ENCODE data around the gene MTERF2. TPM values are rescaled to one million over a fixed set of nuclear protein-coding genes. Genes with fewer than 3 reads are reported as not detected.

The MTERF2 gene
- total and polyA plus RNA-seq, 4 donors, result 4.8 to 41.4 (median 14.1) TPM

- Histone ChIP-seq H3K9ac (ENCODE audit: insufficient read depth in 1 of 2, low read length in 2 of 2) (no peak overlapping the region), H3K4me3 (no peak overlapping the region), H3K4me1 (ENCODE audit: control insufficient read depth in 5 of 5, insufficient read depth in 5 of 5, low read length in 5 of 5) (peaks cover 7 to 43% (median 12%) of the 10 kb centered on the region in 5 donors), H3K27ac (ENCODE audit: low read depth in 1 of 2, low read length in 1 of 2) (no peak overlapping the region), H3K9me3 (ENCODE audit: control insufficient read depth in 4 of 4, insufficient read depth in 3 of 4, low read length in 3 of 4) (no peaks in the 10 kb centered on the region), H3K36me3 (ENCODE audit: control insufficient read depth in 4 of 4, insufficient read depth in 4 of 4, low read length in 4 of 4) (peaks cover 0 to 24% (median 4%) of the 10 kb centered on the region in 4 donors), H3K27me3 (ENCODE audit: control insufficient read depth in 3 of 3, insufficient read depth in 3 of 3, low read length in 2 of 3) (no peaks in the 10 kb centered on the region)
- WGBS, 2 donors, result 94 to 98% methylated on average over 6 of the region's 6 CpGs
- DNase-seq (no peak), ATAC-seq (ENCODE audit: insufficient read depth, low FRiP score) (no peak)
- TF ChIP-seq, protein P1, sequence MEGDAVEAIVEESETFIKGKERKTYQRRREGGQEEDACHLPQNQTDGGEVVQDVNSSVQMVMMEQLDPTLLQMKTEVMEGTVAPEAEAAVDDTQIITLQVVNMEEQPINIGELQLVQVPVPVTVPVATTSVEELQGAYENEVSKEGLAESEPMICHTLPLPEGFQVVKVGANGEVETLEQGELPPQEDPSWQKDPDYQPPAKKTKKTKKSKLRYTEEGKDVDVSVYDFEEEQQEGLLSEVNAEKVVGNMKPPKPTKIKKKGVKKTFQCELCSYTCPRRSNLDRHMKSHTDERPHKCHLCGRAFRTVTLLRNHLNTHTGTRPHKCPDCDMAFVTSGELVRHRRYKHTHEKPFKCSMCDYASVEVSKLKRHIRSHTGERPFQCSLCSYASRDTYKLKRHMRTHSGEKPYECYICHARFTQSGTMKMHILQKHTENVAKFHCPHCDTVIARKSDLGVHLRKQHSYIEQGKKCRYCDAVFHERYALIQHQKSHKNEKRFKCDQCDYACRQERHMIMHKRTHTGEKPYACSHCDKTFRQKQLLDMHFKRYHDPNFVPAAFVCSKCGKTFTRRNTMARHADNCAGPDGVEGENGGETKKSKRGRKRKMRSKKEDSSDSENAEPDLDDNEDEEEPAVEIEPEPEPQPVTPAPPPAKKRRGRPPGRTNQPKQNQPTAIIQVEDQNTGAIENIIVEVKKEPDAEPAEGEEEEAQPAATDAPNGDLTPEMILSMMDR (IDR thresholded peaks at IDR 0.05; ENCODE audit: control extremely low read depth, extremely low read depth), result no peak
Observed at GRCh38 chr12:106984588-106985137, 2.3 kb downstream of the MTERF2 start.

- H3K4me3 ChIP-seq, result no peak overlapping the region
- H3K27me3 ChIP-seq (ENCODE audit: control insufficient read depth in 3 of 3, insufficient read depth in 3 of 3, low read length in 2 of 3), result no peaks in the 10 kb centered on the region
- peaks cover 7 to 41% (median 20%) of the 10 kb centered on the region in 5 donors for H3K4me1 ChIP-seq (ENCODE audit: control insufficient read depth in 5 of 5, insufficient read depth in 5 of 5, low read length in 5 of 5)
- ATAC-seq (ENCODE audit: insufficient read depth, low FRiP score), result no peak
- peak overlapping the region in 1 of 2 donors; percentile 75 for H3K9ac ChIP-seq (ENCODE audit: insufficient read depth in 1 of 2, low read length in 2 of 2)
- TF ChIP-seq, protein P1 (IDR thresholded peaks at IDR 0.05; ENCODE audit: control extremely low read depth, extremely low read depth), result no peak
- H3K27ac ChIP-seq (ENCODE audit: low read depth in 1 of 2, low read length in 1 of 2), result no peak overlapping the region
- no peaks in the 10 kb centered on the region for H3K9me3 ChIP-seq (ENCODE audit: control insufficient read depth in 4 of 4, insufficient read depth in 3 of 4, low read length in 3 of 4)
- 83 to 96% methylated on average over 1 of the region's 1 CpG for WGBS, 2 donors
- peaks cover 0 to 24% (median 4%) of the 10 kb centered on the region in 4 donors for H3K36me3 ChIP-seq (ENCODE audit: control insufficient read depth in 4 of 4, insufficient read depth in 4 of 4, low read length in 4 of 4)
- DNase-seq, result no peak
Observed at GRCh38 chr12:106982229-106982628, 4.7 kb downstream of the MTERF2 start.

DNA sequence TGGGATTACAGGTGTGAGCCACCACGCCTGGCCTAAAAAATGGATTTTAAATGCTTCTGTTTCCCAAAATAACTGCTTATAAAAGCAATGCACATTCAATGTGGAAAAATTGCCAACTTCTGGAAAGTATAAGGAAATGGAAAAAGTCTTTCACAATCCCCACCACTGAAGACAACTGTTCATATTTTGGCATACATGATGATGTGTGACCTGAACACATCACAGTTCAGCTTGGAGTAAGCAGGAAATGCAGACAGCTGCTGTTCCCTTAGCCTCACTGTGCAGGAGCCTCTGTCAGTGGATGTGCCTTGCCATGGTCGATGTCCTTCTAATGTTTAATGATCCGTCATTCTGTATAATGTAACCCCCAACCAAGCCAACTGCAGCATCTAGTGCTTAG lies 5.2 kb downstream of the MTERF2 start:
- Histone ChIP-seq H3K4me1 (ENCODE audit: control insufficient read depth in 5 of 5, insufficient read depth in 5 of 5, low read length in 5 of 5) (peaks cover 7 to 41% (median 20%) of the 10 kb centered on the region in 5 donors), H3K9ac (ENCODE audit: insufficient read depth in 1 of 2, low read length in 2 of 2) (peak overlapping the region in 1 of 2 donors; percentile 75), H3K36me3 (ENCODE audit: control insufficient read depth in 4 of 4, insufficient read depth in 4 of 4, low read length in 4 of 4) (peaks cover 0 to 24% (median 4%) of the 10 kb centered on the region in 4 donors), H3K9me3 (ENCODE audit: control insufficient read depth in 4 of 4, insufficient read depth in 3 of 4, low read length in 3 of 4) (no peaks in the 10 kb centered on the region), H3K4me3 (no peak overlapping the region), H3K27ac (ENCODE audit: low read depth in 1 of 2, low read length in 1 of 2) (no peak overlapping the region), H3K27me3 (ENCODE audit: control insufficient read depth in 3 of 3, insufficient read depth in 3 of 3, low read length in 2 of 3) (no peaks in the 10 kb centered on the region)
- ATAC-seq (ENCODE audit: insufficient read depth, low FRiP score), result no peak
- peak; percentile 74 to 97 (median 93) for DNase-seq
- TF ChIP-seq, protein P1 (IDR thresholded peaks at IDR 0.05; ENCODE audit: control extremely low read depth, extremely low read depth), result no peak
- 80 to 87% methylated on average over 3 of the region's 3 CpGs for WGBS, 2 donors

DNA sequence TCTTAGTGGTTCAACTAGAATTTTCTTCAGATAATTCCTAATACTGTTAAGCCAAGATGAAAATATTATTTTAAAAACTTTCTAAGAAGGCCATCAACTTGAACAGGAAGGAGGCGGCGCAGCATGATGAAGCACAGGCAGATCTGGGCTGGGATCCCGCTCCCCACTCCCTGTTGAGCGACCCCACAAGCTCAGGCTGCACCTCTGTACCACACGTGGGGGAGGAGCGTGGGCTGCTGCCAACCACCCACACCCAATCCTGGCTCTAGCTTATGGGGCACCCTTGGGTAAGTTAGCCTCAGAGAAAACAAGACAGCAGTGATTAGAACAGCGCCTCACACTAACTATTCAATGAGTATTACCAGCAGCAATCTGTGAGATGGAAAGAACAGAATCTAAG lies 6.0 kb downstream of the MTERF2 start:
- WGBS, 2 donors, result 83 to 88% methylated on average over 7 of the region's 7 CpGs
- DNase-seq (no peak), ATAC-seq (ENCODE audit: insufficient read depth, low FRiP score) (no peak)
- Histone ChIP-seq H3K9me3 (ENCODE audit: control insufficient read depth in 4 of 4, insufficient read depth in 3 of 4, low read length in 3 of 4) (no peaks in the 10 kb centered on the region), H3K4me3 (no peak overlapping the region), H3K27ac (ENCODE audit: low read depth in 1 of 2, low read length in 1 of 2) (peak overlapping the region in 1 of 2 donors; percentile 4), H3K4me1 (ENCODE audit: control insufficient read depth in 5 of 5, insufficient read depth in 5 of 5, low read length in 5 of 5) (peaks cover 7 to 43% (median 24%) of the 10 kb centered on the region in 5 donors), H3K27me3 (ENCODE audit: control insufficient read depth in 3 of 3, insufficient read depth in 3 of 3, low read length in 2 of 3) (no peaks in the 10 kb centered on the region), H3K9ac (ENCODE audit: insufficient read depth in 1 of 2, low read length in 2 of 2) (no peak overlapping the region), H3K36me3 (ENCODE audit: control insufficient read depth in 4 of 4, insufficient read depth in 4 of 4, low read length in 4 of 4) (peaks cover 0 to 27% (median 4%) of the 10 kb centered on the region in 4 donors)
- TF ChIP-seq, protein P1 (IDR thresholded peaks at IDR 0.05; ENCODE audit: control extremely low read depth, extremely low read depth), result no peak
